Fibroblast of mammary gland (primary cell): ENCODE measurements around the gene VRTN.

Source experiments
- DNase-seq: peaks from one replicate; pipeline ENCODE4 v3.0.0-alpha.2; 2010; ENCODE audit warnings: low read depth
- H3K4me3 ChIP-seq: 2 replicates; pipeline ENCODE4 v1.5.1; 2011; ENCODE audit warnings: low read depth, mild to moderate bottlenecking, low read length, moderate library complexity; ENCODE audit not compliant: control insufficient read depth
- CTCF ChIP-seq: conservative IDR thresholded peaks from 2 replicates; pipeline ENCODE4 v1.5.1; 2011; ENCODE audit warnings: low read depth, low read length, inconsistent platforms; ENCODE audit not compliant: control insufficient read depth, insufficient read depth

The VRTN gene

GRCh38 chr14:74408870-74409269, 60.6 kb downstream of the VRTN start:
- no peak overlapping the region for H3K4me3 ChIP-seq
- TF ChIP-seq CTCF, result no peak
- no peak for DNase-seq

- no peak for TF ChIP-seq CTCF
- no peak for DNase-seq
- no peak overlapping the region for H3K4me3 ChIP-seq
Measured at GRCh38 chr14:74409441-74409840, 61.2 kb downstream of the VRTN start.
